Stimulated activated CD8-positive, alpha-beta memory T cell treated with anti-CD3 and anti-CD28 coated beads, Interleukin-15, amount 100 ng/mL, for 4 hours (primary cell): ENCODE data around the gene URM1.
"Not testable (repeated sequence)": the region's sequence is repeated elsewhere in the genome, so short reads cannot be mapped to it uniquely, and the experiment has no call there.

Experiments
- DNase-seq, 2 donors: peaks; one replicate each; pipeline ENCODE4 v3.0.0-alpha.2; 2020; ENCODE audit warnings: low read depth in 2 of 2

URM1 gene

DNA sequence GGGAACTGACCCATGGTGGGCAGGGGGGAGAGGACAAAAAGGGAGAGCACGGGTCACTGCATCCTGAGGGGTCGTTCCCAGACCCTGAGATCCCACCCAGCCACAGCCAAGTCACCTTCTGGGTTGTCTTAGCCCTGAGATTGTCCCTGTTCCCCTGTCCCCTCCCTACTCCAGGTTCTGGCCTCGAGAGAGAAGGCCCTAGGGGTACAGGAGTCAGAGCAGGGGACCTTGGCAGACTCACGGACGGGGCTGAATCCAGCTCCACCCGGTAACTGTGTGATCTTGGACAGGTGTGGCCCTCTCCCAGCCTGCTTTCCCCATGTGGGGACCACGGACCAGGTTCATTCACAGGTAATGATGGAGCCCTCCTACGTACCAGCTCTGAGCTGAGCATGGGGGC, 38.3 kb downstream of the URM1 start:
- DNase-seq: no peak

- no peak for DNase-seq
Observed at GRCh38 chr9:128409978-128410377, 38.8 kb downstream of the URM1 start.

DNA sequence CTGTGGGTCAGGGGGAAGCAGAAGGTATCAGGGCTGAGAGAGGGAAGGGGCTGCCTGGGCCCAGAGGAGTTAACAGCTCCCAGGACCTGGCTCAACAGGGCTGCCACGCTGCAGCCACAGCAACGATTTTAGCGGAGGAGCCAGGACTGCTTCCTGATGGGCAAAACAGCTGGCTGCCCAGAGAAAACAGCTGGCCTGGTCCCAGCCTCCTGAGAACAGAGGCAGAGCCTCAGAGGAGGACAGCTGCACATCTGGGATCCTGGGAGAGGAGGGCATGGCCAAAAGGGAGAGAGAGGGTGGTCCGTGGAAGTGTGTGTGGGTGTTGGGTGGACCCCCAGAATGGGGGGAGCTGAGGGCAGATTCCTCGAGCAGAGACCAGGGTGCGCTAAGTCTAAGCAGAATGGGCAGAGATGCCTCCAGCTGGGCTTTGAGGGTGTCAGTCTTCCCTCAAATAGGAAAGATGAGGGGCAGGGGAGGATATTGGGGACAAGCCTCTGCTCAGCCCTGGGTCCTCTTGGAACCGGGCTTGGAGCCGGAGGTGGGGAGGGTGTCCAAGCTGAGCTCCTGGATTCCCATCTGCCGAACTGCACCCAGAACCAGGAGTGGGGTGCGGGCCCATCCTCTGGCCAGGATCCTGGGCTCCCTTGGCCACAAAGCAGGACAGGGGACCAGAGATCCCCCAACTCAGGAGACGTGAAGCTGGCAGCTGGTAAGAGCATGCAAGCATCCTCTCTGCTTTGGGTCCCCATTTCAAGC, 40.4 kb downstream of the URM1 start:
- no peak for DNase-seq

GRCh38 chr9:128412120-128412790, 41.1 kb downstream of the URM1 start:
- no peak for DNase-seq

DNA sequence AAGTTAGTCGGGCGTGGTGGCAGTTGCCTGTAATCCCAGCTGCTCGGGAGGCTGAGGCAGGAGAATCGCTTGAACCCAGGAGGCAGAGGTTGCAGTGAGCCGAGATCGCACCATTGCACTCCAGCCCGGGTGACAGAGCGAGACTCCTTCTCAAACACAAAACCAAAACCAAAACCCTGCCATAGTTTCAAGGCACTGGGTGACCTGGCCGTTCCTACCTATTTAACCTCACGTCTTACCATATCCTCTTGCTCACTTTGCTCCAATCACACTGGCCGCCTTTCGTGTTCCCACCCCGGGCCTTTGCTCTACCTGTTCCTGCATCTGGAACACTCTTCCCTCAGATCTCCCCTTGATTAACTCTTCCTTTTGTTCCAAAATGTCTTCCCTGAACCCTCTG, 42.6 kb downstream of the URM1 start:
- not testable (repeated sequence) for DNase-seq

DNA sequence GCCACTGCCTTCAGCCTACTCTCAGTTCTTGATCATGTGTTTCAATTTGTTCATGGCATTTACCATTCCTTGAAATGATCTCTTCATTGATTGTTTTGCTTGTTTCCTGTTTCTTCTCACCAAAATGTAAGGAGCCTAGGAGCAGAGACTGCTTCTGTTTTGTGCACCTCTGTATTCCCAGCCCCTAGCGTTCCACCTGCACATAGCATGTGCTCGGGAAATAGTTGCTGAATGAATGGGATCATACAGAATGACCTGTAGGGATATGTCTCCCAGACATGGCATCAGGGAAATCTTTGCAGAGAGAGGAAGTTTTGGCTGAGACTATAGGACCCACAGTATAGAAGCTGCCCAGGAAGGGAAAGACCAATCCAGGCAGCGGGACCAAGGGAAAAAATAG, 43.3 kb downstream of the URM1 start:
- no peak for DNase-seq

- no peak for DNase-seq
Observed at GRCh38 chr9:128415281-128415680, 44.1 kb downstream of the URM1 start.

- no peak for DNase-seq
Observed at GRCh38 chr9:128416014-128416413, 44.8 kb downstream of the URM1 start.

- no peak for DNase-seq
Observed at GRCh38 chr9:128416432-128417019, 45.4 kb downstream of the URM1 start.

- DNase-seq: no peak
Observed at GRCh38 chr9:128419061-128419925, 48.1 kb downstream of the URM1 start.

DNA sequence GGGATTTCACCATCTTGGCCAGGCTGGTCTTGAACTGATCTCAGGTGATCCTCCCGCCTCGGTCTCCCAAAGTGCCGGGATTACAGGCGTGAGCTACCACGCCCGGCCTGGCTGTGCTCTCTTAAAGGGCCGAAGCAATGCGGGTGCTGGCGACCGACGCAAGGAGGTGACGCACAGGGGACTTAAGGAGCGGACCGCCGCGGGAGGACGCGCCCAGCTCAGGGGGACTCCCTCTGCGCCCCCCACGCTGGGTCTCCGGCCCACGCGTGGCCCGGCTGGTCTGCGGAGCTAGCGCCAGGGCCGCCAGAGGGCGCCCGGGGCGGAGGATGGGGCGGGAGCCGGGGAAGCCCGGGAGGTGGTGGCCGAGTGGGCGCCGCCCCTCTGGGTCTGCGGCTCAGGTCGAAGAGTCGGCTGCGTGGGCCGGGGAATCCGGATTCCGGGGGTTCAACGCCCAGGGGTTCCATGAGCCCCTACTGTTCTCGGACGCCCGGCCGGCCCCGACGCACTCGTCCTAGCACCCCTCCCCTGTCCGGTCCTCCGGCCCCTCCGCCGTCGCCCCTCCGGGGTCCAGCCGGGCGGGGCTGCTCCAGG, 49.0 kb downstream of the URM1 start:
- DNase-seq: peak; percentile 31 to 53

- peak in 1 of 2 donors; percentile 43 for DNase-seq
Observed at GRCh38 chr9:128420651-128421481, 49.7 kb downstream of the URM1 start, which contains the start of gene CERCAM. CERCAM (plus strand) TSS chr9:128420857; CDS start chr9:128420878, 21 bp downstream.

DNA sequence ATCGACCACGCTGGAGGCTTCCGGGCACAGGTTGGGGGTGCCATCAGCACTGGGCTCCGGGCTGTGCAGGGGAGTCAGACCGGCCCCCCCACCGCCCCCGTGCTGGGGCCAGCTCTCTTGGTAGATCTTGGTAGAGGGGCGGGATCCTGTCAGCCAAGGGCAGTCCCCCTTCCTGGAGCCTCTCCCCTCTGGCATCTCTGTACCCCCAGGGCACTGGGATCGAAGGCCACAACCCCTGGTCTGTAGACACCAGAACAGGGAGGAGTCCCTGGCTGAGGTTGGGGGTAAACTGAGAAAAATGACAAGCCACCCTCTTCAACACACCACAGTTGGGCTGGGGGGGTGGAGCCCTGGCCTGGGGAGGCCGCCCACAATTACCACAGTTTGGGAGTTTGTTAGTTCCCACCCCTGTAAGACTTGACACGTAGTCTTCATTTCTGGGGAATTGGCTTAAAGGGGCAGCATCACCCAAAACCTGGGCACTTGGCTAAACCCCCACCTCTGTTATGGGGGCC, 50.4 kb downstream of the URM1 start:
- DNase-seq: no peak

DNA sequence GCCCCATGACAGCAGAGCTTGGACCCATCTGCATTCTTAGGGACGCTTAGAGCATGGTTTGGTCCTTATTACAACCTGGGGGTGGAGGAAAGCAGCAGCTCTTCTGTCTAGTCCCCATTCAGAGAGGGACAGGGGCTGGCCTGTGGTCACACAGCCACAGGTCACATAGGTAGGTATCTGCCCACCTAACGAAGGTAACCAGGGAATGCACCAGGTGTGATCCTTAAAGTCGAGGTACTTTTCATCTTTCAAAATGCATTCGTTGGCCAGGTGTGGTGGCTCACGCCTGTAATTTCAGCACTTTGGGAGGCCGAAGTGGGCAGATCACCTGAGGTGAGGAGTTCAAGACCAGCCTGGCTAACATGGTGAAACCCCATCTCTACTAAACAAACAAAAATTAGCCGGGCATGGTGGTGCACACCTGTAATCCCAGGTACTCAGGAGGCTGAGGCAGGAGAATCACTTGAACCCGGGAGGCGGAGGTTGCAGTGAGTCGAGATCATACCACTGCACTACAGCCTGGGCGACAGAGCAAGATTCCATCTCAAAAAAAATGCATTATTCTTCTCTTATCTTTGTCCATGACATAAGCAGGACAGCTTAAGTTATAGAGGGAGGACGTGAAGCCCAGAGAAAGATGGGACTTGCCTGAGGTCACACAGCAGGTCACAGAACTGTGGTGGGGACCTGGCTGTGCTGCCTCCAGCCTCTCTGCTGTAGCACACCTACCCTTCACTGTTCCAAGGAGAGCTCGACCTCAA, 51.0 kb downstream of the URM1 start:
- not testable (repeated sequence) for DNase-seq

DNA sequence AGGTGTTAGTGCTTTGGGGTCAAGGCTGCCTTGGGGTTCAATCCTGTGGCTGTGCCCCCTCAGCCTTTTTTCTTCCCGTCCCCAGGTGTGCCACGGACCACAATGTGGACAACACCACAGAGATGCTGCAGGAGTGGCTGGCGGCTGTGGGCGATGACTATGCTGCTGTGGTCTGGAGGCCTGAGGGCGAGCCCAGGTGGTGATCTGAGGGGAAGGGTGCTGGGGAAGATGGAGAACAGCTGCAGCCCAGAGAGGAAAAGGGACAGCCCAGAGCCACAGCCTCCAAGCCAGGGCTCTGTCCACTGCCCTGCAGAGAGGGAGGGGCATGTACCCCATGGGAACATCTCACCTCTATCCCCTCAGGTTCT, 51.6 kb downstream of the URM1 start:
- DNase-seq: no peak

DNA sequence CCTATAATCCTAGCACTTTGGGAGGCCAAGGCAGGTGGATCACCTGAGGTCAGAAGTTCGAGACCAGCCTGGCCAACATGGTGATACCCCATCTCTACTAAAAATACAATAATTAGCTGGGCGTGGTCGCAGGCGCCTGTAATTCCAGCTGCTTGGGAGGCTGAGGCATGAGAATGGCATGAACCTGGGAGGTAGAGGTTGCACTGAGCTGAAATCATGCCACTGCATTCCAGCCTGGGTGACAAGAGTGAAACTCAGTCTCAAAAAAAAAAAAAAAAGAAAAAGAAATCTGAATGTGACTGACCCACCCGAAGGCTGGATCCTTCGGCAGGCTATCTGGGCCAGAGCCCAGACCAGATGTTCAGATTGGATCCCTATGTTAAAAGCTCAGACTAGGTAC, 52.2 kb downstream of the URM1 start:
- DNase-seq: not testable (repeated sequence)

DNA sequence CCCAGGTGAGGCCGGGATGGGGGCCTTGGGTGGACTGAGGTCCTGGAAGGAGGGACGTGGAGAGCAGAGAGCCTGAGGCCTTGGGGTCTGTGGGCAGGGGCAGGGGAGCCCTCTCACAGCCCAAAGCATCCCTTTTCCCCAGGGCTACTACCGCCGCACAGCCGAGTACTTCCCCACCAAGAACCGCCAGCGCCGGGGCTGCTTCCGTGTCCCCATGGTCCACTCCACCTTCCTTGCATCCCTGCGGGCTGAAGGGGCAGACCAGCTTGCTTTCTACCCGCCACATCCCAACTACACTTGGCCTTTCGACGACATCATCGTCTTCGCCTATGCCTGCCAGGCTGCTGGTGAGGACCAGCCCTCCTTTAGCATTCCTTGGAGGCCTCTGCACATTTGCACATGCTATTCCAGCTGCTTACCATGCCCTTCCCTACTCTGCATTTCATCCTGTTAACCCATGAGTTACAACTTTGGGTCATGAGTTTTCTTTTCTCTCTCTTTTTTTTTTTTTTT, 53.1 kb downstream of the URM1 start:
- DNase-seq: no peak

- no peak for DNase-seq
Observed at GRCh38 chr9:128428644-128429512, 57.7 kb downstream of the URM1 start.
